Measurements from ENCODE around the gene CENPX.

The CENPX gene

DNA sequence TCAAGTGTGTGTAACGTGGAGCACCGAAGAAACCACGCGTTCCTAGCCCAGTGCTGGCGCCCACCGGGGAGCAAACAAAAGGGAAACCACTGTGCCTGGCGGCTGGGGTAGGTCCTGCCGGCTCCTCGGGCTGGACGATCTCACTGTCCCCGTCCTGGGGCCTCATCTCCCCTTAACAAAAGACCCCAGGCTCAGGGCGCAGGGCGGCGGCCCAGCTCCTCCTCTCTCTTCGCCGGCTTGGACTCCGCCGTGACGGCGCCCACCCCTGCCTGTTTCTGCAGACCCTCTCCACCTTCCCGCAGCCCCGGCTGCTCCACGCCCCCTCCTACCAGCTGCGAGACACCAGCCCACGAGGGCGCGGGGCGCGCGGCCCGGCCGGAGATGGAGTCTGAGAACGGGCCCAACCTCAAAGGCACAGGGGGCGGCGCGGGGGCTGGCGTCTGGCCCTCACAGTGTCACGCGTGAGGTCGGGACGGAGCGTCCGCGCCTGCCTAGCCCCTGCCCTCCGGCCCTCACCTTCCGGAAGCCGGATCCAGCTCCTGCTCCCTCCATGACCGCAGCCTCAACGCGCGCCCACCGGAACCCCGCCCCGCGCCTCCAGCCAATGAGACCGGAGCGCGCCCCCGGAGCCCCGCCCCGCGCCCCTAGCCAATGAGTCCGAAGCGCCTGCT, at the start of gene CENPX:
TSS of gene CENPX (minus strand) at position 569 of the 671 bp plus-strand sequence. CDS start at position 552, 17 bp downstream.
- Histone ChIP-seq H3K36me3 (ENCODE audit: insufficient read depth, low read length) (no peaks in the 10 kb centered on the region), H3K4me1 (ENCODE audit: insufficient read depth, low read length) (no peaks in the 10 kb centered on the region; the same call in 1 of the 2 replicates), H3K9ac (ENCODE audit: low read depth, low read length) (peak within 1 kb of the TSS; percentile 92), H3K9me3 (ENCODE audit: control insufficient read depth, insufficient read depth, low read length) (no peaks in the 10 kb centered on the region)

DNA sequence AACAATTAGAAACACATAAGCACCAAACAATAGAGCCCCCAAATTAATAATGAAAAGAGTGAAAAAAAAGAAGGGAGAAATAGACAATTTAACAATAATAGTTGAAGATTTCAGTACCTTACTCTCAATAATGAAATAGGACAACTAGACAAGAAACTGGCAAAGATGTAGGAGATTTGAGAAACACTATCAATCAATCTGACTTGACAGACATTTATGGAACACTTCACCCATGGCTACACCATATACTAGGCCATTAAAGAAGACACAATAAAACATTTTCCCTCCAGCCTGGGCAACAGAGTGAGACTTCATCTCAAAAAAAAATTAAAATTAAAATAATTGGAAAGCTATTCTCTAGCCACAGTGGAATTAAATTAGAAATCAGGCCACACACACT, 47.9 kb upstream of the CENPX start:
- Histone ChIP-seq H3K36me3 (ENCODE audit: insufficient read depth, low read length) (no peaks in the 10 kb centered on the region), H3K9ac (ENCODE audit: low read depth, low read length) (no peak overlapping the region), H3K4me1 (ENCODE audit: insufficient read depth, low read length) (no peaks in the 10 kb centered on the region), H3K9me3 (ENCODE audit: control insufficient read depth, insufficient read depth, low read length) (no peaks in the 10 kb centered on the region)

DNA sequence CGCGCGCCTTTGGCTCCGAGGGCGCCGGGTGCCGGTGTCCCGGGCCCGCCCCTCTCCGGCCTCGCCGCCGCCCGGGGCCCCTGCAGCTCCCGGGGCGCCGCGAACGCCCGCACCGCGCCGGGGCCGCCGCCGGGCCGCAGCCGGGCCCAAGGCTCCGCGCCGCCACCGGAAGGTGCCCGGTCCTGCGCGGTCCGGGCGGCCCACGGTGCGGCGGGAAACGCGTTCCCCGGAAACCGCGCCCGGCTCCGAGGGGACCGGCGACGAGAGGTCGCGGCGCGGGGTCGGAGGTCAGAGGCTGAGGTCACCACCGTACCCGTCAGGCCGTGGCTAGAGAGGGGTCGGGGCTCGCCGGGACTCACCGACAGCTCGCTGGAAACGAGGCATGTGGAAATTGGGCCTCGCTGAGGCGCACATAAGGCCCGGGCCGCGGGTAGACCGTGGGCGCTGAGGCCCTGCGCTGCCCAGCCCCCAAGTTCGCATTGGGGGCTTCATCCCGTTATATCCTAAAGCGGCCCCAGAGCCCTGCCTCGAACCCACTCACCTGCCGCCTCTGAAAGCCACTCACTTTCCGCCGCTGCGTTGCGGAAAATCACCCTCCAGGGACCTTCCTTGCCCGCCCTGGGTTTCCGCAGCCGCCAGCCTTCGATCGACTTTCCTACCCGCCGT, 43.1 kb upstream of the CENPX start, which contains the start of gene DUS1L:
TSS of gene DUS1L (minus strand) at position 167 of the 666 bp plus-strand sequence. CDS start 745 bp downstream, outside the sequence.
- peak within 1 kb of the TSS; percentile 98 for H3K9ac ChIP-seq (ENCODE audit: low read depth, low read length)
- no peaks in the 10 kb centered on the region for H3K4me1 ChIP-seq (ENCODE audit: insufficient read depth, low read length)
- H3K36me3 ChIP-seq (ENCODE audit: insufficient read depth, low read length): peaks cover 9% of the 10 kb centered on the region; the same call in 1 of the 2 replicates
- no peaks in the 10 kb centered on the region for H3K9me3 ChIP-seq (ENCODE audit: control insufficient read depth, insufficient read depth, low read length)

DNA sequence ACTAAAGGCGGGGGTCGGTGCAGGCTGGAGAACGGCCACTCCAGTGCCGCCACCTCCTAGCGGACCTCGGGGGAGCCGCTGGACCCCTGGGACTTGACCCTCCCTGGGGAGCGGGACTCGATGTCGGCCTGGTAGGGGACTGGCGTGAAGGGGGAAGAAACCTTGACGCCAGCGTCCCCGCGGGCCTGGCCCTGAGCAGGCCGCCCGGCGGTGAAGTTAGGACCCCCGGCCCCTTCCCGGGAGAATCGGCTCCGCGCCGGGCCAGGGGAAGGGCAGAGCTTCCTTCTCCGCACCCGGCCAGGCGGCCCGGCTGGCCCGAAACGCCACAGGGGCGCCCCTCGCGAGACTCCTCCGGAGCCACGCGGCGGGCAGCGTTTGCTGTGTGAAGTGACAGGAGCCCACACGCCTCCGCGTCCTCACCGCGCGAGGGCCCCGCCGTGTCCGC, 42.5 kb upstream of the CENPX start:
- no peaks in the 10 kb centered on the region for H3K4me1 ChIP-seq (ENCODE audit: insufficient read depth, low read length)
- no peaks in the 10 kb centered on the region for H3K9me3 ChIP-seq (ENCODE audit: control insufficient read depth, insufficient read depth, low read length)
- H3K9ac ChIP-seq (ENCODE audit: low read depth, low read length): peak overlapping the region; percentile 87
- H3K36me3 ChIP-seq (ENCODE audit: insufficient read depth, low read length): peaks cover 11% of the 10 kb centered on the region; the same call in 1 of the 2 replicates

DNA sequence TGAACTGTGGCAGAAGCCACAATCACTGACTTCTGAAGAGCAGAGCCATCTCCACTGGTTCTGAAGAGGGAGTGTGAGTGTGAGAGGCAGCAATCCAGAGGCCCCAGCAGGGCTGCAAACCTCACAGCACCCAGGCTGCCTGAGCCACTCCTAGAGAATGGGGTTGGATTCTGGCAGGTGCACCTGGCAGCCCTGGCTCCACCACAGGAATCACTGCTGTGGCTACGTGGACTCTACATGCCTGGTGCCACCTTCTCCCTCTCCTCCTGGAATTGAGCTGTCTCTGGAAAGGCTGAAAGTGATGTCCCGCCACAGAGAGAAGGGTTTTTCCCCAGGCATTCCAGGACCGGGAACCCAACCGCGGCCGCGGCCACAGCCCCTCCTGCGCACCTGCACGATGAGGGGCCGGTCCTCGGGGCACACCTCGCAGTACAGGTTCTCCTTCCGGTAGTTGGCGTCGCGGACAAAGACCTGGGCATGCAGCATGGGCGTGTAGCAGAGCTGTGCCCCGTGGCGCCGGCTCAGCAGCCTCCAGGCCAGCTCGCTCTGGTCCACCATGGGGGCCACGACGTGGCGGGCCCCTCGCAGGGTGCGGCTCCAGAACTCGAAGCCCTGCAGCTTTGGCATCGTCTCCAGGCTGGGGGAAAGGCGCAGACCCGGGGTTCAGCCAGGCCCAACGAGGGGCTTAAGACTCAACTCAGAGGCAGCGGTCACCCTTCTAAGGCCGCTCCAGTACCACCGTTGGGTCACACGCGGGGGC, 41.9 kb upstream of the CENPX start:
- H3K36me3 ChIP-seq (ENCODE audit: insufficient read depth, low read length): peaks cover 13% of the 10 kb centered on the region; the same call in 1 of the 2 replicates
- H3K9ac ChIP-seq (ENCODE audit: low read depth, low read length): peak overlapping the region; percentile 87
- no peaks in the 10 kb centered on the region for H3K9me3 ChIP-seq (ENCODE audit: control insufficient read depth, insufficient read depth, low read length)
- no peaks in the 10 kb centered on the region for H3K4me1 ChIP-seq (ENCODE audit: insufficient read depth, low read length)

DNA sequence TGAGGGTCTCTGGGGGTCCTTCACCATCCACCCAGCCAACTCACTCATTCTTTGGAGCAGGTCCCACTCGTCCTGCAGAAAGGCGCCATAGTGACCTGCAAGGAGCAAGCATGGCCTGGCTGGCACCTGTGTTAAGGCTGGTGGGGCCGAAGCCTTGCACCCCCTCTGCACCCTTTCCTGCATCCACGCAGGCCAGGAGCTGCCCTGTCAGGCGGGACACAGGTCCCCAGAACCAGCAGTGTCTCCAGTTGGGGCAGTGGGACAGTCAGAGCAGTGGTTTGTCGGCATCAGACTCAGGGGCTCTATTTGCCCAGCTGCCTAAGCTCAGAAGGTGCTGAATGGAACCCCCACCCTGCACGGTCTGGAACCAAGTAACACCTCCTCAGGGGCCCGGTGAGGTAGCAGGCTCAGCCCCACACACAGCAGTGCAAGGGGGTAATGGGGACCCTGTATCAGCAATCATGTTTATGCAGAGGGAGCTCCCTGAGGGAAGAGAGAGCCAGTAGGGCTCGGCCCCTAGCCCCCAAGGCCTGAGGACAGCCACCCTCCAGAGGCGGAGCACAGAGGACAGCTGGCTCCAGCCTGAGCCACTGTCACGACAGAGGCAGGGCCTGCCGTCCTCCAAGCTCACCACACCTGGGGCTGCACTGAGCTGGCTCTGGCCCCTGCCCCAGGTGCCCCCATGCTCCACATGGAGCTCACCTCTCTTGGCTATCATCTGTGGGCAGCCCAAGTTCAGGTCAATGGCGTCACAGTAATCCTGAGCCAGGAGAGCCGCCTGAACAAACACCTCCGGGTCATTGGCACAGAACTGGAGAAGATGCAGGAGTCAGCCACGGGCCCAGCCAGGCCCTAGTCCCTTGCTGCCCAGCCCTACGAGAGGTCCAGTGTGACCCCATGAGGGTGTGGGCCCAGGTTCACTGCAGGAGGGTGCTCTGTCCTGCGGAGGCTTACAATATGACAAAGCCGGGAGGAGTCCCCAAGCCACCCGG, 41.0 kb upstream of the CENPX start:
- Histone ChIP-seq H3K4me1 (ENCODE audit: insufficient read depth, low read length) (no peaks in the 10 kb centered on the region), H3K9ac (ENCODE audit: low read depth, low read length) (no peak overlapping the region), H3K36me3 (ENCODE audit: insufficient read depth, low read length) (peaks cover 13% of the 10 kb centered on the region), H3K9me3 (ENCODE audit: control insufficient read depth, insufficient read depth, low read length) (no peaks in the 10 kb centered on the region)

DNA sequence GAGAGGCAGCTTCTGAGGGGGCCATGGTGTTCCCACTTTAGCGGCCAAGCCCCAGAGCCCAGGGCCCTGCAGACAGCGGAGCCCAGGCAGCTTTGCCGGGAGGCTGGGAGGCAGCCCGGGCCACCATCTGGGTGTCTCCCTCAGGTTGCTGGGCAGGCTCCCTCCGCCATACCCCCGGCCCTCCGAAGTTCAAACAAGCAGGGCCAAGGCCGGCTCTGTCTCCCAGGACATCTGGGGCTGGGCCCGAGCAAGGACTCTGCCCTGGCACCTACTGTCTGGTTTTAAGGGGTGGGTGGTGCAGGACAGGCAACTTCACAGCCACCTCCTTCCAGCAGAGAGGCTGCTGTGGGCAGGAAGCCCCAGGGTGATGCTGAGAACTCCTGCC, 40.3 kb upstream of the CENPX start:
- Histone ChIP-seq H3K9me3 (ENCODE audit: control insufficient read depth, insufficient read depth, low read length) (no peaks in the 10 kb centered on the region), H3K9ac (ENCODE audit: low read depth, low read length) (no peak overlapping the region), H3K4me1 (ENCODE audit: insufficient read depth, low read length) (no peaks in the 10 kb centered on the region), H3K36me3 (ENCODE audit: insufficient read depth, low read length) (peaks cover 14% of the 10 kb centered on the region)

DNA sequence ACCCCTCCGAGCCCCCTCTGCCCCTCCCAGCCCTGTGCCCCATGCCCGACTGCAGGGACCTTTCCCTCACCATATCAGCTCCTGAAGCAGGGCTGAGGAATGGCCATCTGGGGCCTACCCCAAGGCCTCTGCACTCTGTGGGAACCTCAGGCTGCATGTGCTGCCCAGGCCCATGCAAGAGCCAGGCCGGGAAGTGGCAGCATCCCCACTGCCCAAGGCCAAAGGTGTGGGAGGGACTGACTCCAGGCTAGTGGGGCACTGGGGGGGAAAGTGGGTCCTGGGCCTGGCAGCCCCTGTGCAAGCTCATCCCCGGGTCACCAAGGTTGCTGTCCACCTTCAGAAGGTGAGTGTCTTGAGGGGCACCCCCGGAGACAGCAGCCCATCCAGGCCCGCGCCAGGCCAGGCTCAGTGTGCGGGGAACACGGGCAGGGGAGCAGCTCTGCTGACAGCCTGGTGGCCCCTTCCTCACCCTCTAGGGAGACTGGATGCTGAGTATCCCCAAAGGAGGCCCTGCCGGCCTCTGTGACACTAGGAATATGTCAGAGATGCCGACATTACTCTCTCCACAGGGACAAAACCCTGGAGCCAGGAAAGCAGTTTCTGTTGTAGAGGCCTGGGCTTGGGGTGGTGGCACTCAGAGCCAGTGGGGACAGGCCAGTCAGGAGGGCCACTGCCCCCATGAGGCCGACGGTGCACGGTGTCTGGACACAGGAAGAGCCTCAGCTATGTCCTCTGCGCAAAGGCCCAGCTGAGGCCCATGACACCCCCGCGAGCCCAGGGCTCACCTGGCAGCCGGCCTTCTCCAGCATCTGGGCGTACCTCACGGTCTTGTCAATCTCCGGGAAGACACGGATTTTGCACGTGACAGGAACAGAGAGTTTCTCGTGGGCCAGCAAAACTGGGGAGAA, 39.7 kb upstream of the CENPX start:
- H3K9ac ChIP-seq (ENCODE audit: low read depth, low read length): no peak overlapping the region
- H3K4me1 ChIP-seq (ENCODE audit: insufficient read depth, low read length): no peaks in the 10 kb centered on the region
- no peaks in the 10 kb centered on the region for H3K9me3 ChIP-seq (ENCODE audit: control insufficient read depth, insufficient read depth, low read length)
- peaks cover 17% of the 10 kb centered on the region for H3K36me3 ChIP-seq (ENCODE audit: insufficient read depth, low read length)

DNA sequence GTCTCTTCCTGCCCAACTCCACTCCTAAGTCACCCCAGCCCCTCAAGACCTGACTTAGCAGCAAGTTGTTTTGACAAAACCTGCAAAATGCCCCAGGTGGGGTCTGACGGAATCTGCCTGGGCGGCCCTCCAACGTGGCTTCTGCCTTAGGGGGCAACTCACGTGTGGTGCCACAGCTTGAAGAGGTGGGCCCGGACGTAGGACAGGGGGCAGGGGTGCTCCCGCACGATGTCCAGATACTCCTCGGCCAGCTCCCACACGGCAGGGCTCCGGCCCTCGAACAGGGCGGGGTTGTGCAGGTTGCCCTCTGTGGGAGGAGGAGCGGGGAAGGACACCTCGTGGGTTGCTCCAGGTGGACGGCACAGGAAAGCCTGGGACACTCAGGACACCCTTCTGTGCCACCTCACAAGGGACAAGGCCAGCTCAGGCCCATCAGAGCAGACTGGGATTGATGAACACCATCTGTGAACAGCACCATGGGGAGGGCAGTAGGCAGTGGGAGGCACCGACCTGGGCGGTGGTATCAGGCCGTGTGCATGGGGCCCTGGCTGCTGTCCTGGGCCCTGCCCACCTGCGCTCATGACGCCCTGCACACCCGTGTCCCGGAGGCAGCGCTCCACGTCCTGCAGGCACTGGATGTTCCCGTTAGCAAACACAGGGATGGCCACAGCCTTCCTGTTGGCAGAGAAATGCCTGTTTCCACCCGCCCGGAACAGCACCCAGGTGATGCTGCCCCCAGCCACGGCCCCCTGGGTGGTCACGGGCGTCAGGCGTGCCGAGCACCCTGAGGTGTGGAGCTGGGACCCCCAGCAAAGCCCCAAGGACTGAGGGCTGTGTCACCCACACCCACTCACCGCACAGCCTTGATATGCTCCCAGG, 38.6 kb upstream of the CENPX start:
- Histone ChIP-seq H3K9me3 (ENCODE audit: control insufficient read depth, insufficient read depth, low read length) (no peaks in the 10 kb centered on the region), H3K4me1 (ENCODE audit: insufficient read depth, low read length) (no peaks in the 10 kb centered on the region), H3K36me3 (ENCODE audit: insufficient read depth, low read length) (peaks cover 17% of the 10 kb centered on the region), H3K9ac (ENCODE audit: low read depth, low read length) (no peak overlapping the region)

DNA sequence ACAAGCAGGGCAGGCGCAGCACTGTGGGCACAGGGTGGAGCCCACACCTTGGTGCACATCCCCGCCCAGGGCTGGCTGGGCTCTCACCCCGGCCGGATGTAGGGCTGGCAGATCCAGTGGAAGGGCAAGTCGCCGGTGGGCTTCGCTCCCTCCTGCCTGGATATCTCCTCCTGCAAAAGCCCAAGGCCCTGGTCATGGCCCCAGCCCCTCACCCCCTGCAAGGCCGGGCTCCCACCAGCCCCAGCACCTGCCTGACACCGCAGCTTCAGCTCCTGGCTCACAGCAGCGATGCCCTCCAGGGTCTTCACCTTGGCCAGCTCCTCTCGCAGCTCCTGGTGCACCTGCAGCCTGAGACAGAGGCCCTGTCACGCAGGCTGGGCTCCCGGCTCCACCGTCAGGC, 37.9 kb upstream of the CENPX start:
- no peak overlapping the region for H3K9ac ChIP-seq (ENCODE audit: low read depth, low read length)
- H3K9me3 ChIP-seq (ENCODE audit: control insufficient read depth, insufficient read depth, low read length): no peaks in the 10 kb centered on the region
- H3K4me1 ChIP-seq (ENCODE audit: insufficient read depth, low read length): no peaks in the 10 kb centered on the region
- peaks cover 17% of the 10 kb centered on the region for H3K36me3 ChIP-seq (ENCODE audit: insufficient read depth, low read length)

DNA sequence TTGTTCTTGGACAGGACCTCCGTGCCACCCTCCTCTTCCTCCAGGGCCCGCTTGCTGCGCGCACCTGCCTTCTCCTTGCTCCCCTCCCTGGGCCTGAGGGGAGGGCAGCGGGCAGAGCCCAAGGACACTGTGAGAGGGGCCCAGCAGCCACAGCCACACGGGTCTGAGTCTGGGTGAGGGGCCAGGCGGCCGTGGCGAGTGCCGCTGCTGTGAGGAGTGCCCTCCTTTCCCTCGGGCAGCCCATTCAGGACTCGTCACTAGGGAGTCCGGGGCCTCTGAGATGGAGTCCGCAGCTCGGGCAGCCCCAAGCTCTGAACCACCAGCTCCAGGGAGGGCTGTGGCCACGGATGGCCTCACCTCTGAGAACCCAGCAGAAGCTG, 37.3 kb upstream of the CENPX start:
- no peaks in the 10 kb centered on the region for H3K9me3 ChIP-seq (ENCODE audit: control insufficient read depth, insufficient read depth, low read length)
- no peaks in the 10 kb centered on the region for H3K4me1 ChIP-seq (ENCODE audit: insufficient read depth, low read length)
- H3K9ac ChIP-seq (ENCODE audit: low read depth, low read length): no peak overlapping the region
- peaks cover 17% of the 10 kb centered on the region for H3K36me3 ChIP-seq (ENCODE audit: insufficient read depth, low read length)

DNA sequence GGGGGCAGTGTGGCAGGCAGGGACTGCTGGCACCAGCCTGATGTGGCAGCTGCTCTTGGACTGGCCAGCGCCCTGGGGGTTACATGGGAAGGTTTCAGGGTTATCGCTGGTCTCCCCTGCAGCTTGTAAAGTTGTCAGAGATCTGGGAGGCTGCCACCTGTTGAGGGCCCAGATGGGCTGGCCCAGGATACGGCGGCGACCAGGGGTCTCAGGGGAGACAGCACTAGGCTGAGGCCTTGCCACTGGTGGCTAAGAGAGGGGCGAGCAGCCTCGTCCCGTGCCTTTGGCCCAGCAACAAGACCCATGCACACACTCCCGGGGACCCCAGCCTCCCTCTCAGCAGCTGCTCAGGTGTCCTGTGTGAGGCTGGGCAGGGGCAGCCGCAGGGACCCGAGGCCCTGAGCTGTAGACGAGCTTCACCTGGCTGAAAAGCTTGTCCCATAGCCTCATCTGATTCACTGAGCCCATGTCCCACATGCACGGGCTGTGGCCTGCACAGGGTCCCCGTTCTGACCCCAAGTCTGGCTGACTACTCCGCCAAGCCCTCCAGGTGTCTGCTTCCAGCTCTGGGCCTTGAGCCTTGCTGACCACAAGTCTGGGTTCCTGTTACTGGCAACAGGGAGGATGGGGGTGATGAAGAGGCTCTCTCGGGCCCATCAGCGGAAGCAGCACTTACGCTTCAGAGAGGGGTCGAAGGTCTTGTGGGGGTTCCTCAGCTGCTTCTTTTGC, 36.8 kb upstream of the CENPX start:
- H3K9ac ChIP-seq (ENCODE audit: low read depth, low read length): no peak overlapping the region

More for the DNA sequence above, 36.8 kb upstream of the CENPX start:
- H3K4me1 ChIP-seq (ENCODE audit: insufficient read depth, low read length): no peaks in the 10 kb centered on the region
- peaks cover 20% of the 10 kb centered on the region for H3K36me3 ChIP-seq (ENCODE audit: insufficient read depth, low read length)
- H3K9me3 ChIP-seq (ENCODE audit: control insufficient read depth, insufficient read depth, low read length): no peaks in the 10 kb centered on the region
